K562 (cell line): ENCODE measurements around the gene ADIPOQ. TPM values are rescaled to one million over a fixed set of nuclear protein-coding genes. Genes with fewer than 3 reads are reported as not detected.

Source experiments
- CBX3 ChIP-seq, 2 experiments: IDR thresholded peaks; 1 replicate in 1 of 2; 2 replicates in 1 of 2; pipeline ENCODE4 v1.6.1; 2012; ENCODE audit warnings: inconsistent platforms in 2 of 2, low read length in 2 of 2, borderline replicate concordance in 1 of 2, control low read depth in 1 of 2
- ETS1 ChIP-seq: conservative IDR thresholded peaks from 2 replicates; pipeline ENCODE4 v1.6.1; 2011; ENCODE audit warnings: low read depth, mild to moderate bottlenecking, low read length; ENCODE audit not compliant: control insufficient read depth
- POLR2H ChIP-seq: IDR thresholded peaks from 2 replicates; pipeline ENCODE4 v1.6.1; 2016; ENCODE audit warnings: missing genetic modification characterization, low read depth, mild to moderate bottlenecking, control low read depth, missing compliant biosample characterization, moderate library complexity
- RFX7 ChIP-seq: fragments of 250-450 bp; sonication (Bioruptor Pico); IDR thresholded peaks from 2 replicates; pipeline ENCODE4 v1.5.1; 2021; ENCODE audit warnings: mild to moderate bottlenecking
- TCF7 ChIP-seq: sonication (generic); IDR thresholded peaks from 2 replicates; pipeline ENCODE4 v1.6.1; 2016; ENCODE audit warnings: antibody characterized with exemption, borderline replicate concordance
- ZNF668 ChIP-seq: fragments of 250-450 bp; sonication (Bioruptor Pico); IDR thresholded peaks from 2 replicates; pipeline ENCODE4 v1.8.0; 2022; ENCODE audit warnings: mild to moderate bottlenecking, inconsistent platforms
- polyA plus RNA-seq, 8 experiments: library from polyadenylated mRNA; depleted of rRNA in 4 of 8; stranded (reverse) in 5 of 8; unstranded in 3 of 8; fragments of >200 nt; fragmentation: Nextera tagmentation in 2 of 8; fragmentation: Illumina TruSeq in 1 of 8; extraction: Ambion mirVana in 2 of 8; extraction: Trizol in 1 of 8; gene quantifications; 2 replicates each; pipeline versions ENCODE4 v1.2.1 to v1.2.3, GENCODE V29; 2011 to 2014; ENCODE audit warnings: inconsistent platforms in 1 of 8, missing spikeins in 1 of 8
- total RNA-seq, 7 experiments: library from RNA; depleted of rRNA in 6 of 7; stranded (reverse); fragments of >200 nt in 6 of 7; fragmentation: Illumina TruSeq in 2 of 7; extraction: Trizol in 2 of 7; gene quantifications; 2 replicates each; pipeline versions ENCODE4 v1.2.1 to v1.2.3, GENCODE V29; 2011 to 2021; ENCODE audit warnings: low replicate concordance in 1 of 7
- TF ChIP-seq, protein P1 (sequence below), 2 experiments: IDR thresholded peaks; 2 replicates each; pipeline ENCODE4 v1.6.1; 2011; ENCODE audit warnings: borderline replicate concordance in 1 of 2, control low read depth in 1 of 2, low read depth in 1 of 2, low read length in 1 of 2, mild to moderate bottlenecking in 1 of 2, mixed read lengths in 1 of 2, moderate library complexity in 1 of 2; ENCODE audit not compliant: insufficient read depth in 1 of 2, insufficient read length in 1 of 2, poor library complexity in 1 of 2, severe bottlenecking in 1 of 2; ENCODE audit errors: extremely low read depth in 1 of 2
- TF ChIP-seq, protein P2 (sequence below): fragments of 450-650 bp; IDR thresholded peaks from 2 replicates; pipeline ENCODE4 v1.6.1; 2017; ENCODE audit warnings: antibody characterized with exemption, mild to moderate bottlenecking

ADIPOQ gene
- total and polyA plus RNA-seq, 9 of the 15 experiments (the other 6 are each of a cell fraction or from before 2014, with no cell fraction given) = 0.01 to 0.04 (median 0.03) TPM; not detected in 4

GRCh38 chr3:186902713-186903112, 60.2 kb downstream of the ADIPOQ start (continued):
- TF ChIP-seq ETS1 (no peak), TCF7 (no peak), RFX7 (CRISPR knock-in tag) (no peak), CBX3 (IDR thresholded peaks at IDR 0.05; ENCODE audit: borderline replicate concordance in 1 of 2, low read length in 2 of 2) (no peak), ZNF668 (no peak), POLR2H (tag) (no peak)
- TF ChIP-seq, protein P1, sequence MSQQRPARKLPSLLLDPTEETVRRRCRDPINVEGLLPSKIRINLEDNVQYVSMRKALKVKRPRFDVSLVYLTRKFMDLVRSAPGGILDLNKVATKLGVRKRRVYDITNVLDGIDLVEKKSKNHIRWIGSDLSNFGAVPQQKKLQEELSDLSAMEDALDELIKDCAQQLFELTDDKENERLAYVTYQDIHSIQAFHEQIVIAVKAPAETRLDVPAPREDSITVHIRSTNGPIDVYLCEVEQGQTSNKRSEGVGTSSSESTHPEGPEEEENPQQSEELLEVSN (IDR thresholded peaks at IDR 0.05; ENCODE audit: borderline replicate concordance in 1 of 2, extremely low read depth in 1 of 2, insufficient read depth in 1 of 2, insufficient read length in 1 of 2, low read depth in 1 of 2, low read length in 1 of 2, poor library complexity in 1 of 2, severe bottlenecking in 1 of 2) = no peak
- TF ChIP-seq, protein P2, sequence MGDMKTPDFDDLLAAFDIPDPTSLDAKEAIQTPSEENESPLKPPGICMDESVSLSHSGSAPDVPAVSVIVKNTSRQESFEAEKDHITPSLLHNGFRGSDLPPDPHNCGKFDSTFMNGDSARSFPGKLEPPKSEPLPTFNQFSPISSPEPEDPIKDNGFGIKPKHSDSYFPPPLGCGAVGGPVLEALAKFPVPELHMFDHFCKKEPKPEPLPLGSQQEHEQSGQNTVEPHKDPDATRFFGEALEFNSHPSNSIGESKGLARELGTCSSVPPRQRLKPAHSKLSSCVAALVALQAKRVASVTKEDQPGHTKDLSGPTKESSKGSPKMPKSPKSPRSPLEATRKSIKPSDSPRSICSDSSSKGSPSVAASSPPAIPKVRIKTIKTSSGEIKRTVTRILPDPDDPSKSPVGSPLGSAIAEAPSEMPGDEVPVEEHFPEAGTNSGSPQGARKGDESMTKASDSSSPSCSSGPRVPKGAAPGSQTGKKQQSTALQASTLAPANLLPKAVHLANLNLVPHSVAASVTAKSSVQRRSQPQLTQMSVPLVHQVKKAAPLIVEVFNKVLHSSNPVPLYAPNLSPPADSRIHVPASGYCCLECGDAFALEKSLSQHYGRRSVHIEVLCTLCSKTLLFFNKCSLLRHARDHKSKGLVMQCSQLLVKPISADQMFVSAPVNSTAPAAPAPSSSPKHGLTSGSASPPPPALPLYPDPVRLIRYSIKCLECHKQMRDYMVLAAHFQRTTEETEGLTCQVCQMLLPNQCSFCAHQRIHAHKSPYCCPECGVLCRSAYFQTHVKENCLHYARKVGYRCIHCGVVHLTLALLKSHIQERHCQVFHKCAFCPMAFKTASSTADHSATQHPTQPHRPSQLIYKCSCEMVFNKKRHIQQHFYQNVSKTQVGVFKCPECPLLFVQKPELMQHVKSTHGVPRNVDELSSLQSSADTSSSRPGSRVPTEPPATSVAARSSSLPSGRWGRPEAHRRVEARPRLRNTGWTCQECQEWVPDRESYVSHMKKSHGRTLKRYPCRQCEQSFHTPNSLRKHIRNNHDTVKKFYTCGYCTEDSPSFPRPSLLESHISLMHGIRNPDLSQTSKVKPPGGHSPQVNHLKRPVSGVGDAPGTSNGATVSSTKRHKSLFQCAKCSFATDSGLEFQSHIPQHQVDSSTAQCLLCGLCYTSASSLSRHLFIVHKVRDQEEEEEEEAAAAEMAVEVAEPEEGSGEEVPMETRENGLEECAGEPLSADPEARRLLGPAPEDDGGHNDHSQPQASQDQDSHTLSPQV = 0 out of 2 replicates have a peak, but pooled peaks have one; percentile 16
- TF ChIP-seq, all 486 proteins: peak for 8
